GM12878 (cell line): ENCODE results near the gene SNAI1.

Source experiments
- BCL11A ChIP-seq: IDR thresholded peaks from 2 replicates; pipeline ENCODE4 v1.6.1; 2011; ENCODE audit warnings: low read depth, low read length
- BRCA1 ChIP-seq: IDR thresholded peaks from 2 replicates; pipeline ENCODE4 v1.6.1; 2011; ENCODE audit warnings: low read depth, low read length, improper control_type of control experiment
- NBN ChIP-seq: fragments of 450-650 bp; IDR thresholded peaks from 2 replicates; pipeline ENCODE4 v1.6.1; 2016
- SREBF2 ChIP-seq: IDR thresholded peaks from 2 replicates; pipeline ENCODE4 v1.6.1; 2012; ENCODE audit warnings: mild to moderate bottlenecking, low read length
- SUZ12 ChIP-seq: fragments of 200-600 bp; sonication (generic); IDR thresholded peaks from one replicate; pipeline ENCODE4 v1.6.1; 2018; ENCODE audit warnings: antibody characterized with exemption, mild to moderate bottlenecking; ENCODE audit not compliant: unreplicated experiment
- TAF1 ChIP-seq: IDR thresholded peaks from 2 replicates; pipeline ENCODE4 v1.6.1; 2011; ENCODE audit warnings: mild to moderate bottlenecking, low read depth, low read length, borderline replicate concordance
- TF ChIP-seq, protein P1 (sequence below), 3 experiments: IDR thresholded peaks in 2 of 3; conservative IDR thresholded peaks in 1 of 3; 2 replicates each; pipeline ENCODE4 v1.5.1; 2011; ENCODE audit warnings: low read depth in 3 of 3, low read length in 3 of 3, mild to moderate bottlenecking in 3 of 3, control low read depth in 2 of 3, moderate library complexity in 2 of 3, inconsistent platforms in 1 of 3, mixed read lengths in 1 of 3; ENCODE audit not compliant: control insufficient read depth in 2 of 3, insufficient read depth in 1 of 3; ENCODE audit errors: extremely low read depth in 1 of 3
- TF ChIP-seq, protein P2 (sequence below): fragments of 450-650 bp; IDR thresholded peaks from 2 replicates; pipeline ENCODE4 v1.6.1; 2016; ENCODE audit warnings: mild to moderate bottlenecking
- TF ChIP-seq, protein P3 (sequence below): fragments of 450-650 bp; formaldehyde crosslinking; IDR thresholded peaks from 2 replicates; pipeline ENCODE4 v1.5.0; 2022; ENCODE audit warnings: mild to moderate bottlenecking, missing genetic modification characterization
- TF ChIP-seq, protein P4 (sequence below): IDR thresholded peaks from 2 replicates; pipeline ENCODE4 v1.6.1; 2011; ENCODE audit warnings: mild to moderate bottlenecking, low read depth, low read length, moderate library complexity; ENCODE audit not compliant: insufficient replicate concordance
- TF ChIP-seq, protein P5 (sequence below): IDR thresholded peaks from 2 replicates; pipeline ENCODE4 v1.6.1; 2011; ENCODE audit warnings: low read depth, mild to moderate bottlenecking, low read length, moderate library complexity, borderline replicate concordance; ENCODE audit errors: extremely low read depth

DNA sequence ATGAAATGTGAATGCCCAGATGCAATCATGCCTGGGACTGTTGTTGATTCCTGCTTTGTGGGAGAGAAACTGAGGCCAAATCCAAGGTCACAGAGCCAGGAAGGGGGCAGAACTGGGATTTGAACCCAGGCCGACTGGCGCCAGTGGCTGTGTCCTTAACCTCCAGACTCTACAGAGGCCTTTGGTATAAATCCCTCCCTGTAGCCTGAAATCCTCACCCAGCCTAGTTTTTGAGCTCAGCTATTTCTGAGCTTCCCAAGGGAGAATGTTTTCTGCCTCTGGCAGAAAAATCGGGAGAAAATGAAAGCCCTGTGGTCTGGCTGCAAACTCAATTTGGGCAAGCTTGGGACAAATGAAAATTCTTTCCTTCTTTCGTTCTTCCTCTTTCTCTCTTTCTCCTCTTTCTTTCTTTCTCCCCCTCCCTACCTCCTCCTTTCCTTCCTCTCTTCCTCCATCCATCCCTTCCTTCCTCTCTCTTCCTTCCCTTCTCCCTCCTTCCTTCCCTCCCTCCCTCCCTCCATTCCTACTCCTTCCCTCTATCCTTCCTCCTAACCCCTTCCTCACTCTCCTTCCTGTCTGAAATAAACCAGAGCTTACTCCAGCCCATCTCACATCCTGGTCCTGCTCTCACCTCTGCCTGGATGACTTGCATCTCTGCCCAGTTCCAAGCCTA, 34.9 kb downstream of the SNAI1 start:
- TF ChIP-seq, protein P1, sequence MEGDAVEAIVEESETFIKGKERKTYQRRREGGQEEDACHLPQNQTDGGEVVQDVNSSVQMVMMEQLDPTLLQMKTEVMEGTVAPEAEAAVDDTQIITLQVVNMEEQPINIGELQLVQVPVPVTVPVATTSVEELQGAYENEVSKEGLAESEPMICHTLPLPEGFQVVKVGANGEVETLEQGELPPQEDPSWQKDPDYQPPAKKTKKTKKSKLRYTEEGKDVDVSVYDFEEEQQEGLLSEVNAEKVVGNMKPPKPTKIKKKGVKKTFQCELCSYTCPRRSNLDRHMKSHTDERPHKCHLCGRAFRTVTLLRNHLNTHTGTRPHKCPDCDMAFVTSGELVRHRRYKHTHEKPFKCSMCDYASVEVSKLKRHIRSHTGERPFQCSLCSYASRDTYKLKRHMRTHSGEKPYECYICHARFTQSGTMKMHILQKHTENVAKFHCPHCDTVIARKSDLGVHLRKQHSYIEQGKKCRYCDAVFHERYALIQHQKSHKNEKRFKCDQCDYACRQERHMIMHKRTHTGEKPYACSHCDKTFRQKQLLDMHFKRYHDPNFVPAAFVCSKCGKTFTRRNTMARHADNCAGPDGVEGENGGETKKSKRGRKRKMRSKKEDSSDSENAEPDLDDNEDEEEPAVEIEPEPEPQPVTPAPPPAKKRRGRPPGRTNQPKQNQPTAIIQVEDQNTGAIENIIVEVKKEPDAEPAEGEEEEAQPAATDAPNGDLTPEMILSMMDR (IDR thresholded peaks at IDR 0.05 in 2 of 3, conservative IDR thresholded peaks at IDR 0.05 in 1 of 3; ENCODE audit: control insufficient read depth in 2 of 3, extremely low read depth in 1 of 3, insufficient read depth in 1 of 3, low read depth in 3 of 3, low read length in 3 of 3): no peak
- no peak for TF ChIP-seq NBN
- TF ChIP-seq, protein P2, sequence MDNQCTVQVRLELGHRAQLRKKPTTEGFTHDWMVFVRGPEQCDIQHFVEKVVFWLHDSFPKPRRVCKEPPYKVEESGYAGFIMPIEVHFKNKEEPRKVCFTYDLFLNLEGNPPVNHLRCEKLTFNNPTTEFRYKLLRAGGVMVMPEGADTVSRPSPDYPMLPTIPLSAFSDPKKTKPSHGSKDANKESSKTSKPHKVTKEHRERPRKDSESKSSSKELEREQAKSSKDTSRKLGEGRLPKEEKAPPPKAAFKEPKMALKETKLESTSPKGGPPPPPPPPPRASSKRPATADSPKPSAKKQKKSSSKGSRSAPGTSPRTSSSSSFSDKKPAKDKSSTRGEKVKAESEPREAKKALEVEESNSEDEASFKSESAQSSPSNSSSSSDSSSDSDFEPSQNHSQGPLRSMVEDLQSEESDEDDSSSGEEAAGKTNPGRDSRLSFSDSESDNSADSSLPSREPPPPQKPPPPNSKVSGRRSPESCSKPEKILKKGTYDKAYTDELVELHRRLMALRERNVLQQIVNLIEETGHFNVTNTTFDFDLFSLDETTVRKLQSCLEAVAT: no peak
- TF ChIP-seq, protein P3, sequence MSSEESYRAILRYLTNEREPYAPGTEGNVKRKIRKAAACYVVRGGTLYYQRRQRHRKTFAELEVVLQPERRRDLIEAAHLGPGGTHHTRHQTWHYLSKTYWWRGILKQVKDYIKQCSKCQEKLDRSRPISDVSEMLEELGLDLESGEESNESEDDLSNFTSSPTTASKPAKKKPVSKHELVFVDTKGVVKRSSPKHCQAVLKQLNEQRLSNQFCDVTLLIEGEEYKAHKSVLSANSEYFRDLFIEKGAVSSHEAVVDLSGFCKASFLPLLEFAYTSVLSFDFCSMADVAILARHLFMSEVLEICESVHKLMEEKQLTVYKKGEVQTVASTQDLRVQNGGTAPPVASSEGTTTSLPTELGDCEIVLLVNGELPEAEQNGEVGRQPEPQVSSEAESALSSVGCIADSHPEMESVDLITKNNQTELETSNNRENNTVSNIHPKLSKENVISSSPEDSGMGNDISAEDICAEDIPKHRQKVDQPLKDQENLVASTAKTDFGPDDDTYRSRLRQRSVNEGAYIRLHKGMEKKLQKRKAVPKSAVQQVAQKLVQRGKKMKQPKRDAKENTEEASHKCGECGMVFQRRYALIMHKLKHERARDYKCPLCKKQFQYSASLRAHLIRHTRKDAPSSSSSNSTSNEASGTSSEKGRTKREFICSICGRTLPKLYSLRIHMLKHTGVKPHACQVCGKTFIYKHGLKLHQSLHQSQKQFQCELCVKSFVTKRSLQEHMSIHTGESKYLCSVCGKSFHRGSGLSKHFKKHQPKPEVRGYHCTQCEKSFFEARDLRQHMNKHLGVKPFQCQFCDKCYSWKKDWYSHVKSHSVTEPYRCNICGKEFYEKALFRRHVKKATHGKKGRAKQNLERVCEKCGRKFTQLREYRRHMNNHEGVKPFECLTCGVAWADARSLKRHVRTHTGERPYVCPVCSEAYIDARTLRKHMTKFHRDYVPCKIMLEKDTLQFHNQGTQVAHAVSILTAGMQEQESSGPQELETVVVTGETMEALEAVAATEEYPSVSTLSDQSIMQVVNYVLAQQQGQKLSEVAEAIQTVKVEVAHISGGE: no peak
- TF ChIP-seq BRCA1: no peak
- TF ChIP-seq BCL11A: no peak
- no peak for TF ChIP-seq SUZ12
- TF ChIP-seq, protein P4, sequence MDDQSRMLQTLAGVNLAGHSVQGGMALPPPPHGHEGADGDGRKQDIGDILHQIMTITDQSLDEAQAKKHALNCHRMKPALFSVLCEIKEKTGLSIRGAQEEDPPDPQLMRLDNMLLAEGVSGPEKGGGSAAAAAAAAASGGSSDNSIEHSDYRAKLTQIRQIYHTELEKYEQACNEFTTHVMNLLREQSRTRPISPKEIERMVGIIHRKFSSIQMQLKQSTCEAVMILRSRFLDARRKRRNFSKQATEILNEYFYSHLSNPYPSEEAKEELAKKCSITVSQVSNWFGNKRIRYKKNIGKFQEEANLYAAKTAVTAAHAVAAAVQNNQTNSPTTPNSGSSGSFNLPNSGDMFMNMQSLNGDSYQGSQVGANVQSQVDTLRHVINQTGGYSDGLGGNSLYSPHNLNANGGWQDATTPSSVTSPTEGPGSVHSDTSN: no peak
- TF ChIP-seq, protein P5, sequence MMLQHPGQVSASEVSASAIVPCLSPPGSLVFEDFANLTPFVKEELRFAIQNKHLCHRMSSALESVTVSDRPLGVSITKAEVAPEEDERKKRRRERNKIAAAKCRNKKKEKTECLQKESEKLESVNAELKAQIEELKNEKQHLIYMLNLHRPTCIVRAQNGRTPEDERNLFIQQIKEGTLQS: no peak
- TF ChIP-seq SREBF2: no peak
- no peak for TF ChIP-seq TAF1
